HFFc6 (cell line): ENCODE data around the gene EPDR1. TPM values are rescaled to one million over a fixed set of nuclear protein-coding genes. Genes with fewer than 3 reads are reported as not detected.

Experiments used
- DNase-seq: peaks from one replicate; pipeline ENCODE4 v3.0.0-alpha.2; 2018
- H3K27ac Mint-ChIP-seq: 2 replicates; pipeline ENCODE4 v1.8.0; 2020; ENCODE audit warnings: mild to moderate bottlenecking, mixed read lengths
- H3K27me3 Mint-ChIP-seq: 2 replicates; pipeline ENCODE4 v1.8.0; 2021; ENCODE audit warnings: mild to moderate bottlenecking, moderate library complexity, mixed read lengths; ENCODE audit not compliant: insufficient read depth
- H3K36me3 Mint-ChIP-seq: 2 replicates; pipeline ENCODE4 v1.8.0; 2021; ENCODE audit warnings: low read depth, mixed read lengths
- H3K4me1 Mint-ChIP-seq: 2 replicates; pipeline ENCODE4 v1.8.0; 2020; ENCODE audit warnings: low read depth, mixed read lengths
- H3K4me3 Mint-ChIP-seq: 2 replicates; pipeline ENCODE4 v1.8.0; 2020; ENCODE audit warnings: mild to moderate bottlenecking, moderate library complexity, mixed read lengths
- H3K9me3 Mint-ChIP-seq: 2 replicates; pipeline ENCODE4 v1.8.0; 2020; ENCODE audit warnings: mild to moderate bottlenecking, mixed read lengths
- CTCF ChIP-seq: fragments of 200-600 bp; sonication (generic); IDR thresholded peaks from 2 replicates; pipeline ENCODE4 v1.5.0; 2021; ENCODE audit warnings: antibody characterized with exemption, mild to moderate bottlenecking
- long read RNA-seq: library from polyadenylated mRNA; unstranded; transcript quantifications from one replicate; pipeline ENCODE4 v2.0.0, GENCODE V29; 2019
- total RNA-seq, 6 experiments: library from RNA; stranded (reverse); fragmentation: NEBNext Ultra II Directional; extraction: Animal tissue kit (Norgen Biotek cat#: 25700); gene quantifications; 2 replicates in 1 of 6; 3 replicates in 5 of 6; pipeline ENCODE4 v1.2.3, GENCODE V29; 2021

EPDR1 gene
- not detected for total RNA-seq
- long read RNA-seq: 0 reads

GRCh38 chr7:37920305-37920848, at the start of gene EPDR1:
TSS of gene EPDR1 (plus strand) at chr7:37920640. CDS start at chr7:37920940, 300 bp downstream.
- H3K4me1 Mint-ChIP-seq: no peaks in the 10 kb centered on the region
- H3K27ac Mint-ChIP-seq: no peak within 1 kb of the TSS
- no peak for DNase-seq
- peaks cover 5% of the 10 kb centered on the region; the same call in 1 of the 2 replicates for H3K27me3 Mint-ChIP-seq
- no peak for TF ChIP-seq CTCF
- H3K36me3 Mint-ChIP-seq: no peaks in the 10 kb centered on the region; the same call in 1 of the 2 replicates
- H3K4me3 Mint-ChIP-seq: no peak within 1 kb of the TSS
- H3K9me3 Mint-ChIP-seq: peaks cover 43% of the 10 kb centered on the region

- H3K4me3 Mint-ChIP-seq: no peak overlapping the region
- no peak for DNase-seq
- peaks cover 39% of the 10 kb centered on the region for H3K9me3 Mint-ChIP-seq
- no peaks in the 10 kb centered on the region for H3K4me1 Mint-ChIP-seq
- no peaks in the 10 kb centered on the region for H3K36me3 Mint-ChIP-seq
- TF ChIP-seq CTCF: no peak
- H3K27me3 Mint-ChIP-seq: no peaks in the 10 kb centered on the region
- no peak overlapping the region for H3K27ac Mint-ChIP-seq
These were observed 38.4 kb upstream of the EPDR1 start for GRCh38 chr7:37882086-37882485.

GRCh38 chr7:37893359-37893758, 27.1 kb upstream of the EPDR1 start:
- H3K9me3 Mint-ChIP-seq: peaks cover 40% of the 10 kb centered on the region
- no peaks in the 10 kb centered on the region for H3K4me1 Mint-ChIP-seq
- no peak for TF ChIP-seq CTCF
- DNase-seq: no peak
- H3K4me3 Mint-ChIP-seq: no peak overlapping the region
- H3K27me3 Mint-ChIP-seq: no peaks in the 10 kb centered on the region
- H3K27ac Mint-ChIP-seq: no peak overlapping the region
- H3K36me3 Mint-ChIP-seq: no peaks in the 10 kb centered on the region; the same call in 1 of the 2 replicates

- H3K4me3 Mint-ChIP-seq: no peak overlapping the region
- no peak for DNase-seq
- no peak for TF ChIP-seq CTCF
- H3K27me3 Mint-ChIP-seq: no peaks in the 10 kb centered on the region
- H3K36me3 Mint-ChIP-seq: no peaks in the 10 kb centered on the region
- H3K4me1 Mint-ChIP-seq: no peaks in the 10 kb centered on the region
- H3K9me3 Mint-ChIP-seq: peaks cover 41% of the 10 kb centered on the region
- no peak overlapping the region for H3K27ac Mint-ChIP-seq
These were observed 25.8 kb upstream of the EPDR1 start for GRCh38 chr7:37894671-37895070.

GRCh38 chr7:37899712-37900247, 20.7 kb upstream of the EPDR1 start:
- H3K27ac Mint-ChIP-seq: no peak overlapping the region
- H3K4me3 Mint-ChIP-seq: no peak overlapping the region
- DNase-seq: no peak
- H3K36me3 Mint-ChIP-seq: no peaks in the 10 kb centered on the region
- no peaks in the 10 kb centered on the region for H3K4me1 Mint-ChIP-seq
- H3K9me3 Mint-ChIP-seq: peaks cover 34% of the 10 kb centered on the region
- no peaks in the 10 kb centered on the region; the same call in 1 of the 2 replicates for H3K27me3 Mint-ChIP-seq
- TF ChIP-seq CTCF: no peak
